HG03064 (cell line): Measurements from ENCODE around the gene CRTAP.
"Not testable (repeated sequence)": the region's sequence is repeated elsewhere in the genome, so short reads cannot be mapped to it uniquely, and the experiment has no call there.

Experiments
- ATAC-seq: cut with Tn5 transposase; IDR thresholded peaks from one replicate; pipeline ENCODE4 v1.9.1; 2021; ENCODE audit warnings: low read depth; ENCODE audit not compliant: unreplicated experiment

Gene CRTAP

DNA sequence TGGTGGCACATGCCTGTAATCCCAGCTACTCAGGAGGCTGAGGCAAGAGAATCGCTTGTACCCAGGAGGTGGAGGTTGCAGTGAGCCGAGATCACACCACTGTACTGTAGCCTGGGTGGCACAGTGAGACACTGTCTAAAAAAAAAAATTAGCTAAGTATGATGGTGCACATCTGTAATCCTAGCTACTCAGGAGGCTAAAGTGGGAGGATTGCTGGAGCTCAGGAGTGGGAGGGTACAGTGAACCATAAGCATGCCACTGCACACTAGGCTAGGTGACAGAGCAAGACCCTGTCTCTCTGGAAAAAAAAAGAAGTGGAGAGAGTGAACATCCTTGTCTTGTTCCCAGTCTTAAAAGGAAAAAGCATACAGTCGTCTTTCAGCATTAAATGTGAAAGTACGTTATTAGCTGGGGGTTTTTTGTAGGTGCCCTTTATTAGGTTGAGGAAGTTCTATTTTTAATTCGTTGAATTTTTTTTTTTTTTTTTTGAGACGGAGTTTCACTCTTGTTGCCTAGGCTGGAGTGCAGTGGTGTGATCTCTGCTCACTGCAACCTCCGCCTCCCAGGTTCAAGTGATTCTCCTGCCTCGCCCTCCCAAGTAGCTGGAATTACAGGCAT is 25.3 kb downstream of the CRTAP start:
- not testable (repeated sequence) for ATAC-seq

DNA sequence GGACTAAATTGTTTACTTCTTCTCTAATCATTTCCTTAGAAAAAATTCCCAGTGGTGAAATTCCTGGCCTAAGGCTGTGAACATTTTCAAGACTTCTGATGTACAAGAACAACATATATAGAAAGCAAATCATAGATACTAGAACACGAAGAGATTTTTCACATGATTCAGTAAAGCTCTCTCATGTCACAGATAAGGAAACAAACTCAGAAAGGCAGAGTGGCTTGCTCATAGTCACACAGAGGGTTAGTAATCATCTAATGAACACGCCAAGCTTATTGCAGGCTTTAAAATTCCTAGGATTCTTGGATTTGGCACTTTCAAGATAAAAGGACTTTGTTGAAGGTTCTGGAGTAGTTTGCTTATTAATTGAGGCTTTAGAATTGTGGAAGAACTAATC is 26.2 kb downstream of the CRTAP start:
- ATAC-seq: no peak

DNA sequence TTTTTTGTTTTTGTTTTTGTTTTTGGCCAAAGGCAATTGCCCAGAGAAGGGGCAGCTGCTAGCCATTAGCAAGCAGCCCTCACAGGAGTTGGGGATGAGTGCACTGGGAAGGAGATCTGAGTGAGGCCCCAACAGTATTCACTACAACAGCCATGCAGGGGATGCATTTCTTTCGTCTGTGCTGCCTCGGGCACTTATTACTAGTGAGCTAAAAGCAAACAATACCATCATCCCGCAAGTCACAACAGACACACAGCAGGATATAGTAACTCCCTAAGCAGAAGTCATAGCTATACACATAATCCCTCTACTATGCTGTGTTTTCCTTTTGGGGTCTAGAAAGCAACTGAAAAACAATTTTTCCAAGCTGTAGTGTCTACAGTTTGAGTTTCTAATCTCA is 27.2 kb downstream of the CRTAP start:
- no peak for ATAC-seq

DNA sequence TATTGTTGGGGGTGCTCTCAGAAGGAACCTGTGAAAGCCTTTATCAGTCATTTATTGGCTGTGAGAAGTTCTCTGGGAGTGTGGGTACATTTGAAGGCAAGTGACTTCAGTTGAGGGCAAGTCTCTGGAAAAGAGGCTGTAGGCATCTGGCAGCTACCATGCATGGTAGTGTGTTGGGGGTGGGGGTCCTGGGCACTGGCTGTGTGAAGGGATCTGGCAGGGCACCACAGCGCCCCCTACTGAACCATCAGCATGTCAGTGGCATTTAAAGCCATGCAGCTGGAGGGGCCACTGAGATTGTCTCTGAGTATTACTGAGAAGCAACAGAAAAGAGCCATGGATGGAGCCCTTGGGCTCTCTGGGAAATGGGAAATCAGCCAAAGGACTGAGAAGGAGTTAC is 30.6 kb downstream of the CRTAP start:
- ATAC-seq: no peak

DNA sequence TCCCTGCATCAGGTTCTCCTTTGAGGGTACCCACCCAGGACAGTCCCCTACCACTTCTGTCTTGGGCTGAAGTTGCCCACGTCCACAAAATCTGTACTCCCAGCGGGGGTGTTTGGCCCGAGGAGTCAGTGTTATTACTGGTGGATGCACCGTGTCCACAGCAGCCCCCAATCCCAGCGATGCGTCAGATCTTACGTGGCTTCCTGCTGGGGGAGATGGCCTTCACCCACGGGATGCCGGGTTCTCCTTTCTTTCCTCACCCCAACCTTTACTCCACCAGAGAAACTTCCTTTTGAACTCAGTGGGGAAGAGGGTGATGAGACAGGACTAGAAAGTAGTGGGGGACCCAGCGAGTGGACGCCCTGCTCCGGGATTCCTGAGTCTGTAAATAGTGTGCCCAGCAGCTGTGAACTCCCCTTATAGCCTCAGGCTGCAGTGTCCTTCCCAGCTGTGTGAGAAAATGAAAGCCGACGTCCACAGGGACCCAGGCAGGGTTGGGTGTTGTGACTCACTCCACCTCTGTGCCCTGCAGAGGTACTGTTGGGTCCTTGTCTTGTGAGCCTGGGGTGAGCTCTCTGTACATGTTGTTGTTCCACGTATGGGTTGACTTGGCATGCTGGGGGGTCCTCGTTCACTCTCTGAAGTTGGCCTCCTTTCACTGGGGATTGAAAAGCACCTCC is 31.5 kb downstream of the CRTAP start:
- no peak for ATAC-seq

DNA sequence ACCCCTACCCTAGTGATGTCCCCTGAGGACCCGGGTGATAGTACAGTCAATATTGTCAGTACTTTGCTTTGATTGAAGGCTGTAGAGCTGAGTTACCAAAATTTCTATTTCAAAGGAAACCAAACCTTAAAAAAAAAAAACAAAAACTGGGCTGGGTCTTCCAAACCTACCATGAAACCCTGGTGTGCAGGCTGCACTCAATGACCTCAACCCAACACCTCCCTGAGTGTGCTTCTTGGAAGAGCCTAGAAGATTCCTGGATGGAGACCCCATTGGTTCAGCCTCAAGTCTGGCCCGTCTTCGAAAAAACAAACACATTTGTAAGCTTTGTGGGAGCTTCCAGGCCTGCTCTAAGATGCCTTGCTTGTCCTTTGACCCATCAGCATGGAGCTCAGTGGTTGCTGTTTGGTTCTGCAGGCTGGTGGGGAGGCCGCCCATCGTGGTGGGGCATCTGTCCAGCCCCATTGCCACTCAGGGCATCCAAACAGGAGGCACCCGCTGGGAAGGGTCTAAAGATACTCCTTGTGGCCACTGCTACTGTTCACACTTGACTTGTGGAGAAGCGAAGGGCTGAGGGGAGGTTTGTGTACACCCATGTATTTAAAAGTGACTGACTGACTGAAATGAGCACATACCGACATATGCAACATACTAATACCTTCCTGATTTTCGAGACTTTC is 32.2 kb downstream of the CRTAP start:
- ATAC-seq: no peak

DNA sequence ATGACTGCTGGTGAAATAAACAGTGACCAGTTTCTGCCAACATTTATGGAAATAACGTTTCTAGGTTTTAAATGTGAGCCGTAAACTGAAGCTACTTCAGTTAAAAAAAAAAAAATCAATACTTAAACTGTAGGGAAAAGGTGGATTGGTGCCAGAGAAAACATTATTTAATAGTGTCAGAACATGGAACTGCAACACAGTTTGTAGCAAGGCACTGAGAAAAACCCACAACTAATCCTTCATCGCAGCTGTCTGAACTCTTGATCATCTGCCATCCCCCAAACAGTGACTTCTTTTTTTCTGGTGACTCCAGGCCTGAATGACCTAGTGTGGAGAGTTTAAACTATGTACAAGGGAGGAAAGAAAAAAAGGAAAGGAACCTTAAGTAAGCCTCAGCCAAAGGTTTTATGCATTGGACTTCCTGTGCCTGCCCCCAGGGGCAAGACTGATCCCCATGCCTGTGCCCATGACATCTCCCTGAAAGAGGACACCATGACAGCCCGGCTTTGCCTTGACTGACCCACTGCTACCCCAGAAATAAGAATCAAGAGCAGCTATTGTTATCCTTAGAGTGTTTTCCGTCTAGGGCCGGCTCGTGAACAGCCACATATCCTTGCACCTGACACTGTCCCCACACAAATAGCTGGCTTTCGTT is 33.1 kb downstream of the CRTAP start:
- no peak for ATAC-seq

DNA sequence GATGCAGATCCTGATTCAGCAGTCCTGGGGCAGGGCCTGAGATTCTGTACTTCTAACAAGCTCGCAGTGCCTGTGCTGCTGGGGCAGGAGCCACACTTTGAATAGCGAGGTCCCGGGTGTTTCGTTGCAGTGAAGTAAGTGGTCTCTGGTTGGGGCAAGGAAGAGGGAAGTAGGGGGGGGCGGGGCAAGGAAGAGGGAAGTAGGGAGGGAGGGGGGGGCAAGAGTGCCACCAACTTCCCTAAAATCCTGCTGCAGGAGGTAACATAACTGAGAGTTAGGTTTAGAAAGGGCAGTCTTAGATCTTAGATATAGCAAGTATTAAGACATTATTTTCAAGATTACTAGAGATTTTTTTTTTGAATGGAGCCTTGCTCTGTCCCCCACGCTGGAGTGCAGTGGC is 35.5 kb downstream of the CRTAP start:
- ATAC-seq: no peak

DNA sequence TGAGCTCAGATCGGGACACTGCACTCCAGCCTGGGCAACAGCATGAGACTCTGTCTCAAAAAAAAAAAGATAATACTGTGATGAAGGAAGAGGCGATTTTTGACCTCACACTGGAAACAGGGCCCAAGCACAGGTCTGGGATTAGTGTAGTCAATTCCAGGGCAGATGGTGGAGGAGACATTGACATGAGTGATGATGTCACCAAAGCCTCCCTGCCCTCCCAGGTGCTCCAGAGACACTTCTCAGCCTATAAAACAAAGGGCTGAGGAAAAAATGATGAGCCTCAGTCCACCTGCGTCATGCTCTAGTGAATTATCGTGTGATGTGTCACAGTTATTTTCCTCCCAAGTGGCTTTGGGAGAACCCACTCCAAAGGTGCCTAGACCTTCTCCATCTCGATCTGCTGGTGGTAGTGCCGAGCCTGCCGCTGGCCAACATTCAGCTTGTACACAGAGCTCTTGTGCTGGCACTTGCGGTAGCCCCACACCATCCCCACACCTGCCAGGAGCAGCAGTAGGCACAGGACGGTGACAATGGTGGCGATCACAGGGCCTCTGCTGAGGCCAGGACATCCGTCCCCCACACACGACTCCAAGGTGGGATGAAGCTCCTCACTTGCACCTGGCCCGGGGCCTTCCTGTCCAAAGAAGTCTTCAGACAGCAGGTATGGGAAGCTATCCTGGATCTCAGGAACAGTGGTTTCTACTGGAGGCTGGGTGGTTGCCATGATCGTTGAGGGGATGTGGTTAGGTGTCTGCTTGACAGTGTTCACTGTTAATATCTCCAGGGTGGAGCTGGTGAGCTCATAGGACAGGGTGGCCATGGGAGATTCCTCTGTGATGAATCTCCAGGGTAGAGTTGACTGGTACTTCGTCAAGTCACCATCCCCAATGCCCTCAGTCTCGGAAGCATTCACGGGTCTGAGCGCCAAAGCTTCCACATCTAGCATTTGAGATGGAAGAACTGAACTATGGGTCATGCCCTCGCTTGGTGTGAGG is 38.8 kb downstream of the CRTAP start:
- no peak for ATAC-seq

DNA sequence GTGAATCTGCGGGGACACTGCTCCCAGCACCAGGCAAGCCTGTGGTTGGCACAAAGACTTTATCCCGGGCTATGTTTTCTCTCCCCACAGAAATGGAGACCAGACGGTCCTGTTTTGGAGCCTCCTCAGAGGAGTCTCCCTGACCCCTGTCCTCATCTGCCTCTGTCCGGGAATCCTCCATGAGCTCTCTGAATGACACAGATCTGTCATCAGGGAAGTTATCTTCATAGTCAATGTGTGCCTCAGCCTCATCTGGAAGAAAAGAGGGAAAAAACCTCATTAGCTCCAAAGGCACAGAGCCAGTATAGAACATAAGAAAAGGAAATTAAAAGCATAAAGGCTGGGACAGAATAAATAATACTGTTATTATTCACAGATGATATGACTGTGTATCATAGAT is 40.0 kb downstream of the CRTAP start:
- no peak for ATAC-seq

DNA sequence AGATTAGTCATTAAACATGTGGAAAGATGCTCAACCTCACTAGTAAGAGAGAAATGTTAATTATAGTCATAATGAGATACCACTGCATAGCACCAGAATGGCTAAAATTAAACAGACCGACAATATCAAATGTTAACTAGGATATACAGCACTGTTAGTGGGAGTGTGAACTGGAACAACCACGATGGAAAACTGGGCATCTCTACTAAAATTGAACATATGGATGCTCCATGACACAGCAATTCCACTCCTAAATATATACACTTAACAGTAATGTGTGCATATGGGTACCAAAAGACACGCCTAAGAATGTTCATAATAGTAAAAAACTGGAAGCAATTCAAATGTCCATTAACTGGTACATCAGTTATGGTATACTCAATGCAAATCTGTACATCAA is 41.5 kb downstream of the CRTAP start:
- ATAC-seq: no peak

DNA sequence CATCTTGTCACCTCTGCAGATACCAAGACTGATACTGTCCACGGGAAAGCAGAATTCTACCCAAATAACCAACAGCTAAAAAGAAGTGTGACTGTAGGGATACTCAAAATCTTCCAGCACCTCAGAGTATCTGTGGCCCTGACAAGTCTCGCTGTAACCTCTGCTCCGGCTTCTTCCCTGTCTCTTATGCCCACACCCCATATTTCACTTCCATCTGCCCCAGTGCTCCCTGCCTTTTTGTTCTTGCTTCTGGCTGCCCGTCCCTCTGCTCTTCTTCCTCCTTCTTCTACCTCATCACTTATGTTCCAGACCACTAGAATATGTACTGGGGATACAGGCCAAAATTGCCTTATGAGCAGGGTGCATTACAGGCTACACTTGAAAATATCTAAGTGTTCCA is 45.4 kb downstream of the CRTAP start:
- ATAC-seq: no peak

DNA sequence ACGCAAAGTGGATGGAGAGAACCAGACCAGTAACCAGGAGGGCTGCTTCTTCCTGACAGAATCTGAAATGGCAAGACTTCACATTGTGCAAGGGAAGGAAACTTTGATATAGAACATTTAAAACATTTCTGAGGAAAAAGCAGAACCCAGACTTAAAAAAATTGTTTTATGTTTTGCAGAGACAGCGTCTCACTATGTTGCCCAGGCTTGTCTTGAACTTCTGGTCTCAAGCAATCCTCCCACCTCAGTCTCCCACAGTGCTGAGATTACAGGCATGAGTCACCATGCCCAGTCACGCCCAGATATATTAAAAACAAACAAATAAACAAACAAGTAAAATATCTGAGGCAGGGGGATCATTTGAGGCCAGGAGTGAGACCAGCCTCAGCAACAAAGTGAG is 46.2 kb downstream of the CRTAP start:
- ATAC-seq: no peak

DNA sequence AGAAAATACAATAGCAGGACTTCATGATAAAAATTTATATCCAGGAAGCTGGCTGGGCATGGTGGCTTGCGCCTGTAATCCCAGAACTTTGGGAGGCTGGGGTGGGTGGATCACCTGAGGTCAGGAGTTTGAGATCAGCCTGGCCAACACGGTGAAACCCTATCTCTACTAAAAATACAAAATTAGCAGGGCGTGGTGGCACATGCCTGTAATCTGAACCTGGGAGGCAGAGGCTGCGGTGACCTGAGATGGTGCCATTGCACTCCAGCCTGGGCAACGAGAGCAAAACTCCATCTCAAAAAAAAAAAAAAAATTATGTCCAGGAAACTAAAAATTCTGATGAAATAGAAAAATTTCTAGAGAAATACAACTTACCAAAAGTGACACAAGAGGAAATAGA is 48.8 kb downstream of the CRTAP start:
- ATAC-seq: not testable (repeated sequence)

DNA sequence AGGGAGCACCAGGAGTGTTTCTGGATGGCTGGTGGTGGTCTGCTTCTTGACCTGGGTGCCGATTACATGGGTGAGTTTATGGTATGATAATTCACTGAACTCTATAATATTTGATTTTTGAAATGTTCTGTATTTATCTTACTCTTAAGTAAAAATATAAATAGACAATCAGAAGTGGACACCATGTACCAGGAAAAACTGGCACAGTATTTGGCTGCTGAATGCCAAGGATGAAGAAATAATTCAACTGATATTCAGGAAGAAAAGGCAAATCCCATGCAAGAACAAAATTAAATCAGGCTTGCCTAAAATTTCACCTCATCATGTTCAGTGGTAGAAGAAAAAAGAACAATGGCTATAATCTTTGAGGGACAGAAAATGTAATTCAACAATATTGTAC is 51.6 kb downstream of the CRTAP start:
- ATAC-seq: no peak

DNA sequence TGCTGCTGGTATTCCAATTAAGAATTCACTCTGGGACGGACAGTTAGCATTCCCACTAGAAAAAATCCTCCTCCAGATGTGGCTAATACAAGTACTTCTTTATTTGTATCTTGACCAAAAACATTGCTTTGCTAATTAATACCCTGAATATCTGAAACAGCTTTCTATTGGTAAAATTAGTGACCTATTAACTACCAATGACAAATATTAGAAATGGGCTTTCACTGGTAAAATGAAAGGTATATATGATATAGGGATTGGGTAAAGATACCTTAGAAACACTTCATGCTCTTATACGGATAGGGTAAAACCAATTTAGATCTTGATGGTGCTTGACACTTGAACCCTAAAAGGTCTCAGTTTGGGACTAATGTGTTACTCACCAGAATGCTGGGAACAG is 52.3 kb downstream of the CRTAP start:
- no peak for ATAC-seq

DNA sequence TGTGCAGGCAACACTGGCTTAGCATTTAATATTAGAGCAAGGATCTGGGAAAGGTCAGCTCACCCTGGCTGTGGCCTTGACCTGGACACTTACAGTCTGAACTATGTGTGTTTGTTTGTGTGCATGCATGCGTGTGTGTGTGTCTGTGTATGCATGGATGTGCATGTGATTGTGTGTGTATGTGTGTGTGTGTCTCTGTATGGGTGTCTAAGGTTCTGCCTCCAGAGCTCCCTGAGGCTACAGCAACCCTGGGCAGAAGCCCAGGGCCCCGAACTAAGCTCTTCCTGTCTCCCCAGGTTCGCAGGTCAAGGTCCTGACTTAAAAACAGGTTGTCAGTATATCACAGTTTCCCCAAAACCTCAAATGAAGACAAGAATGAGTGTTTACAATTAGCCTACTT is 53.5 kb downstream of the CRTAP start:
- ATAC-seq: no peak

DNA sequence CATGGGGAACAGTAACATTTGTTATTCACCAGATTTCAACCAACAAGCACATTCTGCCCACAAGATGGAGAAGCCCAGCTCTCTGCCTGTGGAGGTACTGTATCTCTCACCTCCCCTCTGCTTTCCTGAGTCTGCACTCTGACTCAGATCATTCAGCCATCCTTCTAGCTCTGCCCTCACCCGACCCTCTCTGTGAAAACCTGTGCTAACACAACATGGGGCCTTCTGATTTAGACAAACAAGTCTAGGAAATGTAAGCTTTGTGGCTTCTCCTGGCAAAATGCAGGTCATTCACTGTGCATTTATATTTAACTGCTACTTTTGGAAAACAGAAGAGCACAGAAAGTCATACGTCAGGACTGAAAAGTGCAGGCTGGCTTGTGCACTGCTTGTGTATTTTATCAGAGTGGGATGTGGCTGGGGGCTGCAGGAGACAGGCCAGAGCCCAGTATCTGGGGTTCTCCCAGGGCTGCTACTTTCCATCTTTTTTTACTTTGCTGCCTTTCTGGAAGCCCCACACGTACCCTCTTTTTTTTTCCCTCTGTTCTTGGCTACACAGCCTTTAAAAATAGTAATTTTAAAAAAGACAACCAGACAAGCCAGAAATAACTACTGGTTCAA is 54.0 kb downstream of the CRTAP start:
- ATAC-seq: no peak

DNA sequence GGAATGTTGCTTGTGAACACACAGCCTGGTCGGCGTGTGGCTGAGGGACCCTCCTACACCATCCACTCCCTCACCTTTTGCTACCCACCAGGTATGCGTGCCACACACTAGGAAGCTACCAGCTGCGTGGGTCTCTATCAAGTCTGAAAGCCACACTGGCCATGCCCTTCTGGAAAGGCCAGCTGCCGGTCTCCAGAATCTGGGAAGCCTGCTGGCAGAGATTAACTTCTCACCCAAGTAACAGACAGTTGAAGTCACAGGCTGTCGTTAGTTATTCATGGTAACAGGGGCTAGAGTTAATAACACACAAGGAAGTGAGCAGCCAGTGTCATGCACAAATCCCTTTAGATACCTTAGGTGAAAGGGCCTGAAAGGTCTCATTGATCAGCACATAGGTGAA is 56.7 kb downstream of the CRTAP start:
- ATAC-seq: no peak

DNA sequence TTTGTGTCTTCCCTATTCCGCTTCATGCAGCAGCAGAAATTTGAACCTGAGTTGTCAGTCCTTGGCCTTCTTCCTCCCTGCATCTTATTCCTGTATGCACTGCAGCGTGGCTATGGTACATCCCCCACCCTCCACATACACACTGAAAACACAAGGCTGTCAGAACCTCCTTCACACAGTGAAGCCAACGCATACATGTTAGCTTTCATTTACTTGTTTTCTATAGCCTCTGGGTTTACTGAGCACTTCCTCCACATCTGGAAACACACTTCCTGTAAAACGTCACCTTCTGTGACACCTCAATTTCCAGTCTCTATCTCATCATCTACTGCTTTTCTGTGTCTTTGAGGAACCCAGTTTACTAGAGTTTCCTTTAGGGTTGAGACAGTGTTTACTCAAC is 57.8 kb downstream of the CRTAP start:
- no peak for ATAC-seq
